Hair follicle dermal papilla cell (primary cell): ENCODE results near the gene TEX54. TPM values are rescaled to one million over a fixed set of nuclear protein-coding genes. Genes with fewer than 3 reads are reported as not detected.

ENCODE experiments used
- small RNA-seq: library from RNA; depleted of rRNA; stranded (forward); fragments of <200 nt; gene quantifications from one replicate; pipeline ENCODE3, GENCODE V24; 2012
- total RNA-seq: library from RNA; depleted of rRNA; stranded (reverse); fragments of >200 nt; gene quantifications from 2 replicates; pipeline ENCODE4 v1.2.3, GENCODE V29; 2012

Gene TEX54
- total RNA-seq, result not detected in 2 replicates

GRCh38 chr11:62832336-62833234 lies at the start of gene TEX54:
TEX54 (minus strand) TSS chr11:62832841.

DNA sequence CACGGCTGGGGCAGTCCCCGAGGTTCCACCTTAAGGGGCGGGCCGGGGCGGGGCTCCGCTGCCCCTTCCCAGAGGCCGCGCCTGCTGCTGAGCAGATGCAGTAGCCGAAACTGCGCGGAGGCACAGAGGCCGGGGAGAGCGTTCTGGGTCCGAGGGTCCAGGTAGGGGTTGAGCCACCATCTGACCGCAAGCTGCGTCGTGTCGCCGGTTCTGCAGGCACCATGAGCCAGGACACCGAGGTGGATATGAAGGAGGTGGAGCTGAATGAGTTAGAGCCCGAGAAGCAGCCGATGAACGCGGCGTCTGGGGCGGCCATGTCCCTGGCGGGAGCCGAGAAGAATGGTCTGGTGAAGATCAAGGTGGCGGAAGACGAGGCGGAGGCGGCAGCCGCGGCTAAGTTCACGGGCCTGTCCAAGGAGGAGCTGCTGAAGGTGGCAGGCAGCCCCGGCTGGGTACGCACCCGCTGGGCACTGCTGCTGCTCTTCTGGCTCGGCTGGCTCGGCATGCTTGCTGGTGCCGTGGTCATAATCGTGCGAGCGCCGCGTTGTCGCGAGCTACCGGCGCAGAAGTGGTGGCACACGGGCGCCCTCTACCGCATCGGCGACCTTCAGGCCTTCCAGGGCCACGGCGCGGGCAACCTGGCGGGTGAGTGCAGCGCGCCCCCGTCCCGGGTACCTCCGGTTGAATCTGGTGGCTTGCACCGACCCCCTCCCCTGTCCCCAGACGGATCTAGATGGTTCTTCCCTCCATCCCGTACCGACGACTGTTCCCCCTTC lies 48.4 kb upstream of the TEX54 start, which contains the start of gene SLC3A2:
Gene SLC3A2, plus strand, starts transcription at position 94 of the 776 bp plus-strand sequence. Its CDS starts 128 bp downstream, at position 222.

GRCh38 chr11:62839050-62839945 lies 6.7 kb upstream of the TEX54 start, which contains the start of gene WDR74:
WDR74 (minus strand) TSS chr11:62839590; CDS start chr11:62839570, 20 bp downstream.

DNA sequence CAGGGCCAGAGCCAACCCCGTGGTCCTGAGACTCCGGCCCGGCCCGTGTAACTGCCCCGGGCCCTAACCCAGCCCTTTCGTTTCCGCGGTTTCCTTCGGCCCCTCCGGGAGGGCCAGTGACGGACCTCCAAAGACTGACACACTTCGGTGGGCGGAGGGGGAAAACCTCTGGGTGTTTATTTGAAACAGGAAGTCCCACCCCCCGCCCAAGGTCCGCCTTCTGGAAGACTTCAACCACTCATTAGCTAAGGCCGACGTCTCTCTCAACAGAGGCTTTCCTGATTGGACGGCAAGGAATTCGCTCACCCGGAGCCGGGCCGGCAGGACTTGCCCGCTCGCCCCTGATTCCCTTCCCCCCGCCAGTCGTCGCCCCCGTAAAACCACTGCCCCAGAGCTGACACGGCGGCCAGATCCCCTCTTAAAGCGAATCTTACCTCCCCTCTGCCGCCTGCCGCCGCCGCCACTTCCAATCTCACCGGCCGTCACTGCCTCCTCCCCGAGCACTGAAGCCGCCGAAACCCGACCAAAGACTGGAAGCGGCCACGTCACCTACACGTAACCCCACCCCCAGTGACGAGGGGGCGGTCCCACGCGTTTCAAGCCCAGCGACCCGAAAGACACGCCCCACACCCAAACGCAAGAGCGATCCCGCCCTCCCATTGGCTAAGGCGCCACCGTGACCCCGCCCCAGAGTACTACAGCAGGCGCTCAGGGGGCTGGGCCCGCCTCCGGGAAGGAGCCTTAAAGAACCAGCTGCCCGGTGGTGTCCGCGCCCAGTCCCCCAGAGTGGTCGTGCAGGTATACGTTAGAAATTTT lies 913 bp downstream of the TEX54 start, which contains the start of gene STX5:
Gene STX5, minus strand, starts transcription at position 532 of the 816 bp plus-strand sequence. CDS start 808 bp downstream, outside the sequence.

DNA sequence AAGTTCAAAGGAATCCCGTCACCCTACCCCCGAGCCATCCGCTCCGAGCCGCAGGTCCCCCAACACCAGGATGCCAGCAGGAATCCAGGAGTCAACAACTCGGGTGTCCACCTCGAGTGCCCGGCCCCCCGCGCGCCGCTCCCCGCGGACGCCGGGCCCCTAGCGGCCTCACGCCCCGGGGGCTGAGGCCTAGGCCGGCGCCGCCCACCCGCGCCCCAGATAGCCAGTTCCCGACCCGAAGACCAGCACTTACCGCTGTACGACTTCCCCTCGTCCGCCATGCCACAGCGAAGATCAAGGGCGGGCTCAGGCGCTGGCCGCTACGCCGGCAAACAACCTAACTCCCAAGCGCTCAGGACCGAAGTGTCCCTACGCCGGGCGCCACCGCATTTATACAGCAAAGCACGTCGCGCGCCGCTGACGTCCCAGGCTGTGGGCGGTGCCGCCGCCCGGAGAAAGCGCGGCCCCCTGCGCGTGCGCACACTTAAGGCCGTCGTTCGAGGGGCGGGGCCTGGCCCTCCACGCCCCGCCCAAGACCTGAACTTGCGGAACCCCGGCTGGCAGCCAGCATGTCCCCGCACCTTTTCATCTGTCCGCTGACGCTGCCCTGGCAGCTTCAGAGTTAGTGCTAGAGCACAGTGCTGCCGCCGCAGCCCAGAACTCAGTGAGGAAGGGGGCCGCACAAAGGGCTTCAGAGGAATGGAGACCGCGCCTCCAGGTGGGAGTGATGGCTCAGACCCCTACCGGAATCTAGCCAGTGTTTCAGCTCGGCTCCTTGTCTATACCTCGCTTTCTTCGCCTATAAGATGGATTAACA lies 27.4 kb downstream of the TEX54 start, which contains the start of gene NXF1:
Gene NXF1, minus strand, starts transcription at position 365 of the 817 bp plus-strand sequence. Its CDS starts 84 bp downstream, at position 281.

DNA sequence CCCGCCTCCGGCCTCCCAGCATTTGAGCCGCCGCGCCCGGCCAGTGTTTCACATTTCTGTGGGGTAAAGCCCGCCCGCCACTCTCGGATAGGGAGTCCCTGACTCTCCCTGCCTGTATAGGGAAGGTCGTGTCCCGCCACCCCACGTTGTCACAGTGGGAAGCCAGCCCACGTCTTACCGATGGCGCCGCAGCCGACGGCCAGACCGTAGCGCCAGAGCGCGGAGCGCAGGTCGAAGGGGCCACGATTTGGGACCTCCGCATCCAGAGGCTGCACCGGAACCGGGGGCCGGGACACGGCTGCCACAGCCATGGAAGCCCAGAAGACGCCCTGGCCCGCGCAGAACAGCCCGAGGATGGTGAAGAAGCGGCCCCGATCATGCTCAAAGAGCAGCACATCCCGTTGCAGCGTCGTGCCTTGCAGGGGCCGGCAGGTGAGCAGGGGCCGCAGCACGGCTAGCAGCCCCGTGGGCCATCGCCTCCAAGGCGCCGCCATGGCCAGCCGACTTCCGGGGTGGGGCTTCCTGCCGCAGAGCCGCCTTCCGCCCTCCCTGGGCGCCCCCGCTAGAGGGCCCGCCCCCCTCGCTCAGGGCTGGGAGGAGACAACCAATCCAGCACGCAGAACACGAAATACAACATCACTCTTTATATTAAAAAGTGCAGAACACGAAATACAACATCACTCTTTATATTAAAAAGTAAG lies 41.0 kb downstream of the TEX54 start, which contains the start of gene TMEM223:
Gene TMEM223, minus strand, starts transcription at position 506 of the 701 bp plus-strand sequence. Its CDS starts 12 bp downstream, at position 494.

GRCh38 chr11:62787005-62787759 lies 45.5 kb downstream of the TEX54 start, which contains the start of gene TMEM179B:
TMEM179B (plus strand) TSS chr11:62787402; CDS start chr11:62787432, 30 bp downstream.

Small RNA genes within 50 kb of the gene (small RNA-seq; reads per million reads assigned to genes)
- gene MIR6514 (1.9 reads per million, percentile 43 among the genes with 10 or more reads in this experiment), gene RF00099 (not detected), gene RNU6-118P (not detected), gene SNORD22 (not detected), gene SNORD26 (not detected), gene SNORD27 (not detected), gene SNORD28 (not detected), gene SNORD30 (98.8 reads per million, percentile 98 among the genes with 10 or more reads in this experiment)

Other genes with a start within 250 kb of the TEX54 start
- 6.3 and 7.2 TPM in 2 replicates for gene TUT1, start 241.3 kb downstream of the TEX54 start, total RNA-seq
- 138 and 161 TPM in 2 replicates for gene MTA2, start 231.0 kb downstream of the TEX54 start, total RNA-seq
- gene EML3, start 220.1 kb downstream of the TEX54 start, total RNA-seq, result 35.9 and 38.5 TPM in 2 replicates
- 3.7 and 5.5 TPM in 2 replicates for gene ROM1, start 219.6 kb downstream of the TEX54 start, total RNA-seq
- gene B3GAT3, start 210.9 kb downstream of the TEX54 start, total RNA-seq, result 24.0 and 24.2 TPM in 2 replicates
- 248 and 270 TPM in 2 replicates for gene GANAB, start 186.2 kb downstream of the TEX54 start, total RNA-seq
- gene INTS5, start 179.5 kb downstream of the TEX54 start, total RNA-seq, result 25.5 and 29.4 TPM in 2 replicates
- gene C11orf98, start 167.6 kb downstream of the TEX54 start, total RNA-seq, result 14.9 and 20.3 TPM in 2 replicates
- 3.2 and 7.3 TPM in 2 replicates for gene CSKMT, start 167.5 kb downstream of the TEX54 start, total RNA-seq
- gene UQCC3, start 161.2 kb downstream of the TEX54 start, total RNA-seq, result 4.4 and 5.6 TPM in 2 replicates
- 4.0 and 4.5 TPM in 2 replicates for gene LBHD1, start 160.6 kb downstream of the TEX54 start, total RNA-seq
- gene UBXN1, start 153.8 kb downstream of the TEX54 start, total RNA-seq, result 70.9 and 82.1 TPM in 2 replicates
- 63.6 and 104 TPM in 2 replicates for gene LRRN4CL, start 143.3 kb downstream of the TEX54 start, total RNA-seq
- gene BSCL2, start 125.4 kb downstream of the TEX54 start, total RNA-seq, result 47.2 and 64.5 TPM in 2 replicates
- gene GNG3, start 125.2 kb downstream of the TEX54 start, total RNA-seq, result not detected in 2 replicates
- gene HNRNPUL2, start 105.4 kb downstream of the TEX54 start, total RNA-seq, result 7.5 and 10.9 TPM in 2 replicates
- 27.9 and 36.0 TPM in 2 replicates for gene TTC9C, start 104.4 kb downstream of the TEX54 start, total RNA-seq
- gene ZBTB3, start 78.7 kb downstream of the TEX54 start, total RNA-seq, result 19.3 and 21.4 TPM in 2 replicates
- 34.9 and 47.2 TPM in 2 replicates for gene POLR2G, start 71.3 kb downstream of the TEX54 start, total RNA-seq
- 13.5 and 19.5 TPM in 2 replicates for gene TAF6L, start 61.4 kb downstream of the TEX54 start, total RNA-seq
- 38.0 and 38.1 TPM in 2 replicates for gene TMEM179B, start 45.4 kb downstream of the TEX54 start, total RNA-seq
- 12.3 and 13.1 TPM in 2 replicates for gene TMEM223, start 40.8 kb downstream of the TEX54 start, total RNA-seq
- 30.5 and 38.9 TPM in 2 replicates for gene NXF1, start 27.4 kb downstream of the TEX54 start, total RNA-seq
- 48.3 and 56.5 TPM in 2 replicates for gene STX5, start 790 bp downstream of the TEX54 start, total RNA-seq
- gene WDR74, start 6.7 kb upstream of the TEX54 start, total RNA-seq, result 28.9 and 29.1 TPM in 2 replicates
- gene SLC3A2, start 48.1 kb upstream of the TEX54 start, total RNA-seq, result 169 and 184 TPM in 2 replicates
- not detected in 2 replicates for gene CHRM1, start 88.5 kb upstream of the TEX54 start, total RNA-seq
- not detected in 2 replicates for gene SLC22A6, start 152.1 kb upstream of the TEX54 start, total RNA-seq
- gene SLC22A8, start 183.0 kb upstream of the TEX54 start, total RNA-seq, result not detected in 2 replicates